ENCODE results near the gene CST6.

Gene CST6

DNA sequence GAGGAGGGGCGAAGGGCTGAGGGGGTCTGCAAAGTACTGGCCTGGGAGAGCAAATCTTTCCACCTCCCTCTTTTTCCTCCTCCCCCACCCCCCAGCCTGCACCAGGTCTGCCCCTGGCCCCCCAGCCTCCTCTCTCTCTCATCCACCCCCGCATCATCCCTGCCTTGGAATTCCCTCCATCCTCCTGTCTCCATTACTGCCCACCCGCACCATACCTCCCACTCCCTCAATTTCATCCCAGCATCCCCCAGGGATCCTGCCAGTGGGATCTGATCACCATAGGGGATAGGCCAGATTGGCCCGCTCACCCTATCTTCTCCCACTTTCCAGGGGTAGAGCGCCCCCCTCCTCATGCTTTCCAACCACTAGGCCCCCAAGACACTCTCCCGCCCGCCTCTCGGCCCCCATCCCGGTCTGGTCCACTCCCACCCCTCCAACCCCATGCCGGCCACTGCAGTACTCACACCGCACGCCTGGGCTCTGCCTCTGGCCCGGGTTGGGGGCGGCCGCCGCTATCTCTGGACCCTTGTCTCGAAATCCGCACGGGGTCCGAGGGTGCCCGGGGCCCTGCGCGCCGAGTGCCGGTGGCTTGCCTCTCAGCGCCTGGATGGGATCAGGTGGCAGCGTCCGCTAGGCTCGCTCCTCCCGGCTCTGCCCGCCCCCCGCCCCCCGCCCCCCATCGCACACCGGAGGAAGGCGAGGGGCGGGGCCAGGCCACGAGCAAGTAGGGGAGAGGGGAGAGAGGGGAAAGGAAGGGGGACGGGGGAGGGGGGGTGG lies 36.9 kb downstream of the CST6 start, which contains the start of gene GAL3ST3:
Gene GAL3ST3 (minus strand): TSS at position 615 of the 777 bp plus-strand sequence. CDS start 3,746 bp downstream, outside the sequence.
- no peak for DNase-seq

DNA sequence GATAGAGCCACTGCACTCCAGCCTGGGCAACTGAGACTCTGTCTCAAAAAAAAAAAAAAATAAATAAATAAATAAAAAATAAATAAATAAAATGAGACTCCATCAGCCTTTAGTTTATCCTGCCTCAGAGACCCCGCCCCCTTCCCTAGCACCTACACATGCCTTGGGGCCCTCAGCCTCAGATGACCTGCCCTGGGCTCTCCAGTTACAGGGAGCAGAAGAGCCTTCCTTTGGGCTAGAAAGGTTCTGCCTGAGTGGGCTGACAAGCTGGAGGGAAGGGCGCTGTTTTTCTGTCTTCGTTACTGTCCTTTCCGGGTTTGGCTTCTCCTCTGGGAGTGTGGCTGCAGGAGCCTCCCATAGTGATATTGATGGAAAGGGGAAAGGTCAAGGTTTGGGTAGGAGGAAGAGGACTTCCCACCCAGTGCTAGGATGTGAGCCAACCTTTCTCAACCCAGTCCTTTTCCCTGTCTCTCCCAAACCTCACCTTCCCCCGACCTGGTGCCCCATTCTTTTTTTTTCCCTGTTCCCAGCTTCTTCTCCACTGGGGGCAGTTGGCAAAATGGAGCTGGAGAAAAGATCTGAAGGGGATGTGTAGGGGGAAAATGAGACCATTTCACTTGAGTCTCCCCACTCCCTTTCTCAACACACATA lies 38.9 kb downstream of the CST6 start:
- DNase-seq, result no peak

DNA sequence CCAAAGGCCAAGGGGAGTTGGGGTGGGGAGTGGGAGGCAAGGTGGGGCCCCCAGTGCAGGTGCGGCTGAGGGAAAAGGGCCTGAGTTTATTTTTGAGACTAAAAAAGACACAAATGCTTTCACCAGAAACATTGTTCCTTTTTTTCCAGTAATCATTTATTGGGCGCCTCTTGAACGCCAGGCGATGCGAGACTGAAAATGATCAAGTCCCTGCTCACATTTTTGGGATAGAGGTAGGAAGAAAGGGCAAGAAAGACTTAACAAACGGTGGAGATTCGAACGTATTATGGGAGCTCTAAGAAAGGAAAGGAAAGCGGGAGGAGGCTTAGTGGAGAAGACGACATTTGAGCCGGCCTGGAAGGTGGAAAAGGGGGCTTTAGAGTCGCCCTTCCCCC lies 39.6 kb downstream of the CST6 start:
- no peak for DNase-seq

DNA sequence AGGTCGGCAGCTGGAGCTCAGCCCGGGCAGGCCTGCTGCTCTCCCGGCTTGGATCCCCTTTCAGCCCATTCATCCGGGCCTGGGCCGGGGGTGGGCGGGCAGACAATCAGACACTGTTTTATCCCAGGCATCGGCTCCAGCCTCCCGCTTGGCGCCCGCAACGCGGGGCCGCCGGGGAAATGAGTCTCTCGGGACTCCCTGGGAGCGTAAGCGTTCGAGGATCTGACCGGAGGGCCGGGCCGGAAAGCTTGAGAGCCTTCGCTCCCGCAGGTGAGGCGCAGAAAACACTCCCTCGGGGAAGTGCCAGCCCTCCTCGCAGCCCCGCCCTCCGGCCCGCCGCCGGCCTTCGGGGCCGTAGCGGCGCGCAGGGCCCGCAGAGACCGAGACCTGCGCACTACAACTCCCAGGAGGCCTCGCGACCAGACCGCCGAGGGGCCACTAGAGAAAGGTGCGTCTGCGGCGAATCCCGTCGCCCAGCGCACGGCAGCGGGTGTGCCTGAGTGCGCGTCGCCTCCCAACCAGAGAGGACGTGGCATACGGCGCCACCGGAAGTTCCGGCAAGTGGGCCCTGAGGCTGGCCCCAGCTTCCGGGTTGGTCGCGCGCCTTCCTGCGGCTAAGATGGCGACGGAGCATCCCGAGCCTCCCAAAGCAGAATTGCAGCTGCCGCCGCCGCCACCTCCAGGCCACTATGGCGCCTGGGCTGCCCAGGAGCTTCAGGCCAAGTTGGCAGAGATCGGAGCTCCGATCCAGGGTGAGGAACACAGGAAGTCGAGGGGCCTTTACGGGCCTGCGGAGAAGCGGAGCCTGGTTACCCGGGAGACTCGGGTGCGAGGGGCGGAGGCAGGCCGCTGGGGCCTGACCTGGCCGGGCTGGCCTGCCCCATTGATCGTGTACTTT lies 40.2 kb downstream of the CST6 start, which contains the start of gene SF3B2:
Gene SF3B2 (plus strand): TSS at position 599 of the 898 bp plus-strand sequence. CDS start 21 bp downstream, at position 620.
- peak; percentile 94 to 95 for DNase-seq

- DNase-seq, result no peak
Observed at GRCh38 chr11:66052664-66052982, 40.8 kb downstream of the CST6 start.

- no peak for DNase-seq
Observed at GRCh38 chr11:66055021-66055420, 43.2 kb downstream of the CST6 start.

GRCh38 chr11:66056501-66056900 lies 44.7 kb downstream of the CST6 start:
- no peak for DNase-seq

DNA sequence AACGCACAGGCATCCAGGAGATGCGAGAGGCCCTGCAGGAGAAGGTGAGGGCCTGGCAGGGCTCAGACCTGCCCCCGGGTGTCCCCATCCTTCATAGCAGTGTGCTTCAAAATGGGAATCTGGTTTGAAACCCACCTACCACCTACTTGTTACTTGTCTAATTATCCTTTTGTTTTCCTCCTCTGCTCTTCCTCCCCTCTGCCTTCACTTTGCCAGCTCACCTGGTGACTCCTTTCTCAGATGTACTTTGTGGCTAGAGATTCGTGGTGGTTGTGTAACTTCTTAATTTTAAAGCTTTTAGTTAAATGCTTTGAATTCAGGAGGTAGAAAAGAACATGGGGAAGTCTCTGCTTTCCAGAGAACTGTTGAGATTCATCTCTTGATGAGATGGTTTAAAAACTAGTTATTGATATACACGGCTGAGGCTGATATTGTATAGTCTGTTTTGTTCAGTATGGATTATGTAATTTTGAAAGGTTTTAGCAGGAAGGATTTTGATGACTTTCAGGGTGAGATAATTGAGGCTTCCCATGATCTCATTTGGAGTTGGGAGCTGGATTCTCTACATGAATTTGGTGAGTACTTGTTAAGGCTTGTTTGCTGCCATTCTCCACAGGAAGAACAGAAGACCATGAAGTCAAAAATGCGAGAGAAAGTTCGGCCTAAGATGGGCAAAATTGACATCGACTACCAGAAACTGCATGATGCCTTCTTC lies 48.3 kb downstream of the CST6 start:
- no peak for DNase-seq

GRCh38 chr11:66061268-66061667 lies 49.5 kb downstream of the CST6 start:
- DNase-seq, result no peak

- DNase-seq, result no peak
Observed at GRCh38 chr11:66062408-66062807, 50.6 kb downstream of the CST6 start.
